ENCODE results near the gene YAP1.
"Not testable (repeated sequence)": the region's sequence is repeated elsewhere in the genome, so short reads cannot be mapped to it uniquely, and the experiment has no call there.

The YAP1 gene

DNA sequence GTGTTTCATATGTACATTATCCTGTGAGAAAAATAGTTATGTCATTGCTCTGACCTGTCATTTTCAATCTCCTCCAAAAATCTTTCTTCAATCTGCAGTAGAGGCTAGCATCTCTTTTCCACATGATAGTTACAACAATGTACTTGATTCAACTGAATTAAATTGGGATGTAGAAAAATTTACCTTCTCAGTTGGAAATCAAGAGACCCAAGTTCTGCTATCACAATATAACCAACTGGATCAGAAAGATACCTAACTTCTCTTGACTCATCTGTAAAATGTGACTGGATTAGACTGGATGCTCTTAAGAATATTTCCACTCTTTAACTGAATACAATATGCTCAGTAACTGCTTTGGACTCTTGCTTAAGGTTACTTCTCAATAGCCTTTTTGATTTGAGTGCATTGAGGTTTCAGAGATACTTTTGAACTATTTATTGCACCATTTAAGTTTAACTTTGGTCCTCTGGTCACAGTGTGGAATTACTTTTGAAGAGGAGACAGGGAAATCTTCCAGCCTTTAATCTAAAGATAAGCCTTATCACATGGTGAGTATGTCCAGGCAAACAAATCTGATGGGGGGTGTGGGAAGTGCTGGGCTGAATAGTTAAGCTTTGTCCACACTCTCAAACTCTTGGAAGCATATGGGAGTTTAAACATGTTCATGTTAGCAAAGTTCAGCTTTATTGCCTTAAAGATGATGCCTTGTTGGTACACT lies 82.3 kb downstream of the YAP1 start:
- intact Hi-C loops (cut with DNase I): no loop called here
- no peak for DNase-seq

DNA sequence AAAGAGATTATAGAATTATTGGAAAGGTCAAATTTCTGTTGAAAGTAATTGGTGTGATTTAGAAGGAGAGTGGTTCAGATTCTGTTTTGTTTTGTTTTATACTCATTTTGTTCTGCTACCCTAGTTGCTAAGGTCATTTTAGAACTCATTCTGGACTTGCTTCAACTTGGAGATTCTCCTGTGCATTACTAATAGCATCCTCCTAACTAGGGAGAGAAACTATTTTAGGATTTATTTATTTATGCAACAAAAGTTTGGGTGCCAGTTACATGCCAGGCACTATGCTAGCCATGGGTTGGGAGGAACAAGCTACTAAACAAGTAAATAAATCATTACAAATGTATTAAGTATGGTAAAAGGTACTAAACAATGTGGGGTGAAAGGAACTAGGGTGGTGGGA lies 84.0 kb downstream of the YAP1 start:
- DNase-seq: no peak
- intact Hi-C loops (cut with DNase I): no loop called here

GRCh38 chr11:102194990-102195389 lies 84.7 kb downstream of the YAP1 start:
- intact Hi-C loops (cut with DNase I): no loop called here
- no peak for DNase-seq

DNA sequence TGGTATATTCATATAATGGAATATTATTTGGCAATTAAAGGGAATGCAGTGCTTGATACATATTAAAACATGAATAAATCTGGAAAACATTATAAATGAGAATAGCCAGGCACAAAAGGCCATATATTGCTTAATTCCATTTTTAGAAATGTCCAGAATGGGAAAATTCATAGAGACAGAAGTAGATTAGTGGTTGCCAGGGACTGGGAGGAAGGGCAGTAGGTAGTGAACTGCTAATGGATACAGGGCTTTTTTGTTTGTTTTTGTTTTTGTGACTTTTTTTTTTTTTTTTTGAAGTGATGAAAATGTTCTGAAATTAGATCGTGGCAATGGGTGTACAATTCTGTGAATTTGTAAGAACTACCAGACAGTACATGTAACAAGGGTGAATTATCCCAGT lies 86.1 kb downstream of the YAP1 start:
- no peak for DNase-seq
- intact Hi-C loops (cut with DNase I): no loop called here

DNA sequence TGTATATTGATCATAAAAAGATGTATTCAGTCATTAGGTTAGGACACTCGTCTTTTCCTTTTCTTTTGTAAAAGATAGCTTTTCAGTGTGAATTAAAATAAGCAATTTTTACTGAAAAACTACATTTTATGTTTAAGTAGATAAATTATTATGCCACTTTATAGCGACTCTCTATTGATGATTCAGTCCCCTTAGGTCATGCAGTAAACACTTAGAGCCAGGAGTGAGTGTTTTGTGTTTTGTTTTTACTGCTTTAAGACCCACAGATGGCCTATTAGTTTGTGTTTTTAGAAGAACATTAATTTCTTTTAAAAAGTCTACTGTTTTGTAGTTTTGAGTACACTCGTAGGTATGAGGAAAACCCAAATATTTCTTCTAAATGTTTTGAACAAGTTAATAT lies 86.6 kb downstream of the YAP1 start:
- intact Hi-C loops (cut with DNase I): no loop called here
- DNase-seq: no peak

DNA sequence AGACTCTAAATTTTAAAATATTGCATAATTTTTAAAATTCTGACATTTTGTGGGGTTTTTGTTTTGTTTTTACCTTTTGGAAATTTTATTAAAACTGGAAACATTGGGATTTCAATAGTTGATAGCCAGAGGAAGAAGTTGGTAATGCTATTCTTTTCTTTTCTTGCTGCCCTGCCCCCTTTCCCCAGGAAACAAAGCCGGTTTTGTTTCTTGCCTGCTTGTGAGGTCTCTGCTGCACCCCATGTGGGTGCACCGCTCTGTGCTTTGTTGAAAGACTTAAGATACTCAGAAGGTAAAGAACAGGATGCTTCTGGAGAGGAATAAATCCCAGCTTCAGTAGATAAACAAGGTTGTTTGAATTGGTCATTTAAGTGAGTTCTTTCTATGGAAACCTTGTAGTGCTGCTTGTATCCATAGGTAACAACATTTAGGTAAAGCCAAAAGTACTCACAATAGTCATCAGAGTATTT lies 87.5 kb downstream of the YAP1 start:
- intact Hi-C loops (cut with DNase I): no loop called here
- DNase-seq: peak in 9 of 42 donors; percentile 2 to 41 (median 15)

- DNase-seq: no peak
- intact Hi-C loops (cut with DNase I): no loop called here
Observed at GRCh38 chr11:102199673-102200072, 89.4 kb downstream of the YAP1 start.

DNA sequence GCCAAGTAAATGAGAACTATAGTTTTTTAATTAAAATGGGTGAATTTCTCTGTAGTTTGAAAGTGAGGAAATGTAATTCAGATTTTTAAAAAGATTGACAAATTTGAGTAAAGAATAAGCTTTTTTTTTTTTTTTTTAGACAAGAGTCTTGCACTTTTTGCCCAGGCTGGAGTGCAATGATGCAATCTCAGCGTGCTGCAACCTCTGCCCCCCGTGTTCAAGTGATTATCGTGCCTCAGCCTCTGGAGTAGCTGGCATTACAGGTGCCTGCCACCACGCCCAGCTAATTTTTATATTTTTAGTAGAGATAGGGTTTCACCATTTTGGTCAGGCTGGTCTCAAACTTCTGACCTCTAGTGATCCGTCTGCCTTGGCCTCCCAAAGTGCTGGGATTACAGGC lies 90.1 kb downstream of the YAP1 start:
- DNase-seq; intact Hi-C loops (cut with DNase I): not testable (repeated sequence)

- intact Hi-C loops (cut with DNase I): no loop called here
- no peak for DNase-seq
Observed at GRCh38 chr11:102201776-102202175, 91.5 kb downstream of the YAP1 start.

- intact Hi-C loops (cut with DNase I): no loop called here
- no peak for DNase-seq
Observed at GRCh38 chr11:102202972-102203371, 92.7 kb downstream of the YAP1 start.

- intact Hi-C loops (cut with DNase I): no loop called here
Observed at GRCh38 chr11:102204174-102204573, 93.9 kb downstream of the YAP1 start.

GRCh38 chr11:102205805-102206204 lies 95.6 kb downstream of the YAP1 start:
- intact Hi-C loops (cut with DNase I): no loop called here
- DNase-seq: no peak

More at GRCh38 chr11:102204174-102204573, 93.9 kb downstream of the YAP1 start:
- DNase-seq: no peak

- intact Hi-C loops (cut with DNase I): no loop called here
- DNase-seq: no peak
Observed at GRCh38 chr11:102208835-102209234, 98.6 kb downstream of the YAP1 start.

- DNase-seq: no peak
- intact Hi-C loops (cut with DNase I): no loop called here
Observed at GRCh38 chr11:102214623-102215022, 104.4 kb downstream of the YAP1 start.

DNA sequence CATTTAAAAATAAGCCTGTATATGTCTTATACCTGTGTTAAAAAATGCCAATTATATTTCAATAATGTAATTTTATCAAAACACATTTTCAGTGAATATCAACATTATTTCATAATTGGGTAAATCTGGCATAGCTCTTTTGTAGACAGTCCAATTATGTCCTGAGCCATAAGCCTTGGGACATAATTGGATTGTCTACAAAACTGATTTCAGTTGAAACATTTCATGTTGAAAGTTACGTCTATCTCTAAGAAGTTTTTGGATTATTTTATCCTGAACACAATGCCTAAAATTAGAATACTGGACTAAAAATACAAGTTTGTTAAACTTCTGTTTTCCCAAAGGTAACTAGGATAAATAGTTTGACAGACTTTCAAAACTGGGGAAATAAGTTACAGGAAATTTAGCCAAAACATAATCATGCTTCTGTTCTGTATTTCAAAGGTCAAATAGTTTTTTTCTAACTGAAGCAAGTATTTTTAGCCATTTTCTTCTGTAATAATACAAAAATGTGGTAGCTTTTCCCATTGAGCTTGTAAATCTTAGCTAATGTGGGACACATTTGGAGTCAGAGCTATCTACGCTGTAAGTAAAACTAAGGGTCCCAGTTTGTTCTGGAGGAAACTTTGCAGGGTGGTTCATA lies 106.3 kb downstream of the YAP1 start:
- intact Hi-C loops (cut with DNase I): no loop called here
- no peak for DNase-seq

DNA sequence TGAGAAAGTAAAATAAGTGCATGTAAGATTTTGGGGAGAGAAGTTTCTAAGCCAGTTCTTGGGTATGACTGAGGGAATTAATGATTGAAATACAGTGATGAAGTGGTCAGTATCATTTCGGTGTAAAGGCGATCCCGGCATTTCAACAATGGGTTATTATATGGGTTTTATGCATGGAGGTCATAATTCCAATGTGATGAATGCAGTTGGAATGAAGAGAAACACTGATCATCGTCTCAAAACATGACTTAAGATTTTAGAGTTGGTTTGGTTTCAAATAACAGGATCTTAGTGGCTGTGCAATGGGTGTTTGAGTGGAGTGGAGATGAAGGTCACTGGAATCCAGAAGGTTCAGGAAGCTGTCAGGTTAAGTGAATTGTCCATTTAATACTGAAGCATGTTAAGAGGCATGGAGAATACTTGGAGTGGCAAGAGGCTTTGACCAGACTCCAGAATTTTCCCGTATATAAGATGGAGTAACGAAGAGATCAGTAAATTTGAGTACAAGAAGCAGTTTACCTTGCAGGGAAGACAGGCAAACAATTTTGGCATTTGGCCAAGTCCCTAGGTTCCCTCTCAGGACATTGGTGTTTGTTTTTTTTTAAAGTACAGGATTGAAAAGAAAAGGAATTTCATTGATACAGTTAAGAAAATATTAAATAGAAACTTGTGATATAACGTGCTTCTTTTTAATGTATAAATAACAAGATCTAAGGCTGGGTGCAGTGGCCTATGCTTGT lies 110.7 kb downstream of the YAP1 start:
- DNase-seq: no peak
- intact Hi-C loops (cut with DNase I): no loop called here

- intact Hi-C loops (cut with DNase I): no loop called here
- no peak for DNase-seq
Observed at GRCh38 chr11:102223859-102224258, 113.6 kb downstream of the YAP1 start.

- no peak for DNase-seq
- intact Hi-C loops (cut with DNase I): no loop called here
Observed at GRCh38 chr11:102225689-102226568, 115.7 kb downstream of the YAP1 start.

All from head of caudate nucleus (tissue), 42 donors.